K562 treated with DMSO at 1 percent for 12 hours (cell line): Measurements from ENCODE around the gene SLC26A4. TPM values are rescaled to one million over a fixed set of nuclear protein-coding genes. Genes with fewer than 3 reads are reported as not detected.

ENCODE experiments used
- total RNA-seq: library from RNA; unstranded; fragments of 300-600 nt; gene quantifications from 2 replicates; pipeline ENCODE4 v1.2.3, GENCODE V29; 2022; ENCODE audit not compliant: insufficient read depth

Gene SLC26A4
- total RNA-seq: 0.51 TPM in 1 of 2 replicates, not detected in the other

DNA sequence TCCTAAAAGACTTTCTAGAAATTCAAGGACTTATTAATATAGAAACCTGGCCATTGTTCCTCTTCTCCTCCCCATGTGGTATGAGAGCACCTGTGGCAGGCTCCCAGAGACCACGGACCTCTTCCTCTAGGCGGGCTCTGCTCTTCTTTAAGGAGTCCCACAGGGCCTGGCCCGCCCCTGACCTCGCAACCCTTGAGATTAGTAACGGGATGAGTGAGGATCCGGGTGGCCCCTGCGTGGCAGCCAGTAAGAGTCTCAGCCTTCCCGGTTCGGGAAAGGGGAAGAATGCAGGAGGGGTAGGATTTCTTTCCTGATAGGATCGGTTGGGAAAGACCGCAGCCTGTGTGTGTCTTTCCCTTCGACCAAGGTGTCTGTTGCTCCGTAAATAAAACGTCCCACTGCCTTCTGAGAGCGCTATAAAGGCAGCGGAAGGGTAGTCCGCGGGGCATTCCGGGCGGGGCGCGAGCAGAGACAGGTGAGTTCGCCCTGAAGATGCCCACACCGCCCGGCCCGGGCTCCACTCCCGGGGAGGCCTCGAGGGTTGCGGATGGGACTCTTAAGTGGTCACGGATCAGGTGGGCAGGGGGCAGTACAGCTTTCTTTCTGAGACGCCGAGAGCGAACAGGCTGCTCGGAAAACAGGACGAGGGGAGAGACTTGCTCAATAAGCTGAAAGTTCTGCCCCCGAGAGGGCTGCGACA is at the start of gene SLC26A4:
Gene SLC26A4, plus strand, starts transcription at position 448 of the 700 bp plus-strand sequence. CDS start 814 bp downstream, outside the sequence.

DNA sequence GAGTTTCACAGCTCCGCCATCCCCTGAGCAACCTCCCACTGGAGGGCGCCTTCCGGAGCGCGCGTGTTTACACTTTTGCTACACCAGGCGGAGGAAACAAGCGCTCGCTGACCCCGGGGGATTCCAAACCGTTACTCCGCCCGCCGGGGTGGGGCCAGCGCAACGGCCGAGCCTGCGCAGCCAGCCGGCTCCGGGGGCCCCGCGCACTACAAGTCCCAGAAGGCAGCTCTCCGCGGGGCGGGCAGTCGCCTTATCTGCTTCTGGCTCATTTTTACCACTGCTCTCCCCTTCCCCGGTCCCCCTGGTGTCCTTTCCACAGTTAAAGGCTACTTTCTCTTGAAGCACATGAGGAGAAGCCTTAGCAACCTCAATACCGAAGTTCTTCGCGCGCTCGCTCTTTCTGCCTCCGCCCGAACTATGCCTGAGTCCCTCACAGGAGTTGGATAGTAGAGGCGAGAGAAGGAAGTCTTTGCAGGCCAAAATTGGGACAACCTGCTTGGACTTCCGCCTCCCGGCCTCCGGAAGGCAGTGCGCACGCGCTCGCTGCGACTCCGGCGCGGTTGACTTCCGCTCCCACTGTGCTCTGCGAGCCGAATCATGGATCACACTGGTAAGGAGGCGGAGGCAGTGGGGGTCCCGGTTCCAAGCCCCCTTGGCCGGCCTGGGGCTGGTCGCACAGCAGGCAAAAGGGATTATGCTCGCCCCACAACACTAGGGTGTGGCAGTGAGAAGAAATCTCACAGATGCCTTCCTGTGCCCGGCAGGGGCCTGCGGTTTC is 83.1 kb downstream of the SLC26A4 start, which contains the start of gene CBLL1:
Gene CBLL1, plus strand, starts transcription at position 576 of the 778 bp plus-strand sequence. Its CDS starts 22 bp downstream, at position 598.

Other genes starting within 250 kb of the SLC26A4 start
- gene GPR22, start 190.8 kb upstream of the SLC26A4 start, total RNA-seq: not detected in 2 replicates
- gene COG5, start 96.9 kb upstream of the SLC26A4 start, total RNA-seq: 12.7 and 34.0 TPM in 2 replicates
- 7.8 and 12.6 TPM in 2 replicates for gene DUS4L, start 96.9 kb upstream of the SLC26A4 start, total RNA-seq
- gene BCAP29, start 80.6 kb upstream of the SLC26A4 start, total RNA-seq: 48.3 and 106 TPM in 2 replicates
- gene CBLL1, start 83.3 kb downstream of the SLC26A4 start, total RNA-seq: 9.6 and 31.9 TPM in 2 replicates
- not detected in 2 replicates for gene SLC26A3, start 142.4 kb downstream of the SLC26A4 start, total RNA-seq
- gene DLD, start 230.4 kb downstream of the SLC26A4 start, total RNA-seq: 128 and 295 TPM in 2 replicates